ENCODE measurements around the gene CABP5. TPM values are rescaled to one million over a fixed set of nuclear protein-coding genes. Genes with fewer than 3 reads are reported as not detected.

The CABP5 gene
- total RNA-seq, 1 experiment from 2014 or later, result not detected

GRCh38 chr19:47994209-47994802, 49.6 kb downstream of the CABP5 start, which contains the start of gene ELSPBP1 (continued):
- TF ChIP-seq, protein P1, sequence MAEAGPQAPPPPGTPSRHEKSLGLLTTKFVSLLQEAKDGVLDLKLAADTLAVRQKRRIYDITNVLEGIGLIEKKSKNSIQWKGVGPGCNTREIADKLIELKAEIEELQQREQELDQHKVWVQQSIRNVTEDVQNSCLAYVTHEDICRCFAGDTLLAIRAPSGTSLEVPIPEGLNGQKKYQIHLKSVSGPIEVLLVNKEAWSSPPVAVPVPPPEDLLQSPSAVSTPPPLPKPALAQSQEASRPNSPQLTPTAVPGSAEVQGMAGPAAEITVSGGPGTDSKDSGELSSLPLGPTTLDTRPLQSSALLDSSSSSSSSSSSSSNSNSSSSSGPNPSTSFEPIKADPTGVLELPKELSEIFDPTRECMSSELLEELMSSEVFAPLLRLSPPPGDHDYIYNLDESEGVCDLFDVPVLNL (CRISPR knock-in tag; IDR thresholded peaks at IDR 0.05; ENCODE audit: borderline replicate concordance, low read depth), result no peak
- TF ChIP-seq MXD4 (CRISPR knock-in tag; IDR thresholded peaks at IDR 0.05; ENCODE audit: borderline replicate concordance), result no peak

DNA sequence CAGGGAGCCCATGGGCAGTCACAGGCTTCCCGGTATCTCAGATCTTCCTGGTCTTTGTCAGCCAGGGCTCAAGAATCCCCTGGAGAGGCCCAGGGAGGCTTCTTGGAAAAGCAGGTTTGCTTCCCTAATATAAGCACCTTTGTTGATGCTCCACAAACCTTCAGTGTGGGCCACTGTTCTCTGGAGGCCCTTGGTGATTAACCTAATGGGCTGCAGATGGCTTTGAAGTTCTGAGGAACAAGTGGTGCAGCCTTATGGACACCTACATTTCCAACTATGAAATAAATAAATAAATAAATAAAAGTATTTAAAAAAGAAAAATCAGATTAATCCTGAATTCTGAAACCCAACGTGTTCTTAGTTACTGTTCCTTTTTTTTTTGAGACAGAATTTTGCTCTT, 51.8 kb downstream of the CABP5 start, which contains the start of gene BSPH1:
Gene BSPH1 (minus strand): TSS at position 101 of the 400 bp plus-strand sequence. CDS start 89 bp downstream, at position 12.
- no peaks in the 10 kb centered on the region for H3K36me3 Mint-ChIP-seq
- H3K27me3 Mint-ChIP-seq (ENCODE audit: low read depth), result peaks cover 29% of the 10 kb centered on the region
- peaks cover 6% of the 10 kb centered on the region for H3K9me3 Mint-ChIP-seq
- ChIA-PET POLR2A (no interaction called here), CTCF (interaction anchor here (1.3 kb wide), 1 partner anchor 123 kb away, joined by 3 read pairs; no protein-coding TSS in a partner anchor)
- no peak for TF ChIP-seq SMAD4 (CRISPR knock-in tag; IDR thresholded peaks at IDR 0.05)
- TF ChIP-seq GABPB1 (CRISPR knock-in tag; IDR thresholded peaks at IDR 0.05), result no peak
- TF ChIP-seq ZSCAN18 (CRISPR knock-in tag; IDR thresholded peaks at IDR 0.05), result no peak
- no peak for TF ChIP-seq PRRX2 (CRISPR knock-in tag; IDR thresholded peaks at IDR 0.05)
- no peak for TF ChIP-seq RELA (CRISPR knock-in tag; IDR thresholded peaks at IDR 0.05; ENCODE audit: borderline replicate concordance)
- TF ChIP-seq, protein P1 (CRISPR knock-in tag; IDR thresholded peaks at IDR 0.05; ENCODE audit: borderline replicate concordance, low read depth), result no peak
- TF ChIP-seq ZNF396 (CRISPR knock-in tag; IDR thresholded peaks at IDR 0.05; ENCODE audit: borderline replicate concordance), result no peak
- TF ChIP-seq GTF2I (CRISPR knock-in tag; conservative IDR thresholded peaks at IDR 0.05), result no peak
- no peak for TF ChIP-seq CREB1 (CRISPR knock-in tag; IDR thresholded peaks at IDR 0.05)
- TF ChIP-seq, protein P2, sequence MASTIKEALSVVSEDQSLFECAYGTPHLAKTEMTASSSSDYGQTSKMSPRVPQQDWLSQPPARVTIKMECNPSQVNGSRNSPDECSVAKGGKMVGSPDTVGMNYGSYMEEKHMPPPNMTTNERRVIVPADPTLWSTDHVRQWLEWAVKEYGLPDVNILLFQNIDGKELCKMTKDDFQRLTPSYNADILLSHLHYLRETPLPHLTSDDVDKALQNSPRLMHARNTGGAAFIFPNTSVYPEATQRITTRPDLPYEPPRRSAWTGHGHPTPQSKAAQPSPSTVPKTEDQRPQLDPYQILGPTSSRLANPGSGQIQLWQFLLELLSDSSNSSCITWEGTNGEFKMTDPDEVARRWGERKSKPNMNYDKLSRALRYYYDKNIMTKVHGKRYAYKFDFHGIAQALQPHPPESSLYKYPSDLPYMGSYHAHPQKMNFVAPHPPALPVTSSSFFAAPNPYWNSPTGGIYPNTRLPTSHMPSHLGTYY (CRISPR knock-in tag; IDR thresholded peaks at IDR 0.05), result no peak
- TF ChIP-seq TP53 (CRISPR knock-in tag; IDR thresholded peaks at IDR 0.05), result no peak
- TF ChIP-seq ZNF423 (CRISPR knock-in tag; IDR thresholded peaks at IDR 0.05), result no peak
- no peak for ATAC-seq
- no peak within 1 kb of the TSS for H3K27ac Mint-ChIP-seq
- H3K4me1 Mint-ChIP-seq, result peaks cover 2% of the 10 kb centered on the region; the same call in 1 of the 2 replicates
- DNase-seq (ENCODE audit: low spot score), result no peak
- no peak within 1 kb of the TSS for H3K4me3 Mint-ChIP-seq

DNA sequence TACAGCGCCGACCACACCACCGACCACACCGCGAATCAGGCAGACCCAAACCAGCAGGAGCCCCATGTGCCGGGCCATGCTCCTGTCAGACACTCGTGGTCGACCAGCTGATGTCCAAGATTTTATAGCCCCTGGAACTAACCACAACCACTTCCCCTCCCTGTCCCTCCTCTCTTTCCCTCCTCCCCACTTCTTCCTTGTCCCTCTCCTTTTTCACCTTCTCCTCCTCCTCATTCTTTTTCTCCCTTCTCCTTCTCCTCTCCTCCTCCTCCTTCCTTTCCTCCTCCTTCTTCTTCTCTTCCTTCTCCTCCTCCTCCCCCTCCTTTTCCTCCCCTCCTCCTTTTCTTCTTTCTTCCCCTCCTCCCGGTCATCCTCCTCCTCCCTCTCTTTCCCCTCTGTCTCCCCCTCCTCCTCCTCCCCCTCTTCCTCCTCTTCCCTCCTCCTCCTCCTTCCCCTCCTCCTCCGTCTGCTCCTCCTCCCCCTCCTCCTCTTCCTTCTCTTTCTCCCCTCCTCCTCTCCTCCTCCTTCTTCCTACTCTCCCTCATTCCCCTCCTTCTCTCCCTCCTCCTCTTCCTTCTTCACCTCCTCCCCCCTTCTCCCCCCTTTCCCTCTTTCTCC, 52.6 kb downstream of the CABP5 start:
- Mint-ChIP-seq H3K9me3 (peaks cover 5% of the 10 kb centered on the region), H3K4me1 (peaks cover 2% of the 10 kb centered on the region; the same call in 1 of the 2 replicates), H3K36me3 (no peaks in the 10 kb centered on the region), H3K4me3 (no peak overlapping the region), H3K27ac (no peak overlapping the region), H3K27me3 (ENCODE audit: low read depth) (peaks cover 26% of the 10 kb centered on the region)
- no peak for ATAC-seq
- TF ChIP-seq ZNF281 (CRISPR knock-in tag; IDR thresholded peaks at IDR 0.05) (no peak), ZNF396 (CRISPR knock-in tag; IDR thresholded peaks at IDR 0.05; ENCODE audit: borderline replicate concordance) (no peak), ZNF263 (CRISPR knock-in tag; IDR thresholded peaks at IDR 0.05; ENCODE audit: low read depth) (peak; percentile 48; the same call in 1 of the 2 replicates), TP53 (CRISPR knock-in tag; IDR thresholded peaks at IDR 0.05) (no peak)
- TF ChIP-seq, protein P3, sequence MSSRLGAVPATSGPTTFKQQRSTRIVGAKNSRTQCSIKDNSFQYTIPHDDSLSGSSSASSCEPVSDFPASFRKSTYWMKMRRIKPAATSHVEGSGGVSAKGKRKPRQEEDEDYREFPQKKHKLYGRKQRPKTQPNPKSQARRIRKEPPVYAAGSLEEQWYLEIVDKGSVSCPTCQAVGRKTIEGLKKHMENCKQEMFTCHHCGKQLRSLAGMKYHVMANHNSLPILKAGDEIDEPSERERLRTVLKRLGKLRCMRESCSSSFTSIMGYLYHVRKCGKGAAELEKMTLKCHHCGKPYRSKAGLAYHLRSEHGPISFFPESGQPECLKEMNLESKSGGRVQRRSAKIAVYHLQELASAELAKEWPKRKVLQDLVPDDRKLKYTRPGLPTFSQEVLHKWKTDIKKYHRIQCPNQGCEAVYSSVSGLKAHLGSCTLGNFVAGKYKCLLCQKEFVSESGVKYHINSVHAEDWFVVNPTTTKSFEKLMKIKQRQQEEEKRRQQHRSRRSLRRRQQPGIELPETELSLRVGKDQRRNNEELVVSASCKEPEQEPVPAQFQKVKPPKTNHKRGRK (CRISPR knock-in tag; IDR thresholded peaks at IDR 0.05; ENCODE audit: borderline replicate concordance), result peak; percentile 99
- DNase-seq (ENCODE audit: low spot score), result no peak
- ChIA-PET POLR2A (no interaction called here), CTCF (interaction anchor here (1.3 kb wide), 1 partner anchor 122 kb away, joined by 3 read pairs; no protein-coding TSS in a partner anchor)

All from WTC11 (cell line).